ENCODE data around the gene MUC15. TPM values are rescaled to one million over a fixed set of nuclear protein-coding genes. Genes with fewer than 3 reads are reported as not detected.

The MUC15 gene
- total and polyA plus RNA-seq, 2 of the 4 experiments (the other 2 are of a cell fraction) = not detected

- no peak overlapping the region for H2BK120ac ChIP-seq (ENCODE audit: low read depth, low read length)
- no peak overlapping the region for H3K27ac ChIP-seq (ENCODE audit: insufficient read depth, low read length)
- no peak overlapping the region for H2AFZ ChIP-seq (replicated peaks; ENCODE audit: low read length, poor library complexity)
- no peak overlapping the region for H3K14ac ChIP-seq (replicated peaks; ENCODE audit: low read depth, low read length)
- H4K8ac ChIP-seq (ENCODE audit: low read depth in 2 of 2, low read length in 2 of 2) = no peak overlapping the region
- H3K4me2 ChIP-seq (ENCODE audit: low read depth, low read length) = no peak overlapping the region
- TF ChIP-seq POLR2A (IDR thresholded peaks at IDR 0.05; ENCODE audit: low read depth, low read length) (no peak), SMC3 (IDR thresholded peaks at IDR 0.05; ENCODE audit: low read depth, low read length) (no peak)
- no peak overlapping the region for H2BK5ac ChIP-seq (ENCODE audit: low read depth, low read length, poor library complexity, severe bottlenecking)
- in situ Hi-C loops (cut with MboI; ENCODE audit: low sequenced_read_pairs) (no loop called here), intact Hi-C loops (cut with micrococcal nuclease) (no loop called here), dilution Hi-C loops (cut with HindIII; ENCODE audit: low sequenced_read_pairs, unreplicated experiment) (no loop called here)
- H3K27me3 ChIP-seq (ENCODE audit: control insufficient read depth, insufficient read depth, low read length) = no peaks in the 10 kb centered on the region
- H3K9ac ChIP-seq (ENCODE audit: low read depth, low read length) = no peak overlapping the region
- no peaks in the 10 kb centered on the region for H3K9me1 ChIP-seq (ENCODE audit: insufficient read depth, low read length)
- no peak overlapping the region for H4K91ac ChIP-seq (ENCODE audit: insufficient read depth, low read depth, low read length)
- WGBS, 2 experiments (ENCODE audit: extremely low coverage in 2 of 2, insufficient read length in 1 of 2) = no CpG with 5 or more reads among the region's 2 CpGs
- ChIA-PET POLR2A (ENCODE audit: unreplicated experiment) (no interaction called here), CTCF (no interaction called here)
- H3K56ac ChIP-seq (ENCODE audit: extremely low read depth, insufficient read depth, low read length) = no peak overlapping the region
- no peak overlapping the region for H4K5ac ChIP-seq (ENCODE audit: low read depth, low read length)
- no peaks in the 10 kb centered on the region for H3K9me3 ChIP-seq (ENCODE audit: control insufficient read depth, insufficient read depth, low read length)
- BruUV-seq (replicated peaks) = no TSS peak
- no peak for DNase-seq
- H2AK5ac ChIP-seq (ENCODE audit: low read depth, low read length) = no peak overlapping the region
- ATAC-seq (ENCODE audit: low read depth) = no peak
- H3K4me3 ChIP-seq (ENCODE audit: insufficient read depth, low read depth, low read length) = no peak overlapping the region
- H3K4me1 ChIP-seq (ENCODE audit: control insufficient read depth, insufficient read depth, low read length) = no peaks in the 10 kb centered on the region
- H2AK9ac ChIP-seq (replicated peaks; ENCODE audit: low read depth, low read length, poor library complexity) = no peak overlapping the region
- H3K23ac ChIP-seq (ENCODE audit: low read depth, low read length) = no peak overlapping the region
- H2BK20ac ChIP-seq (ENCODE audit: low read depth, low read length) = no peak overlapping the region
- H3K4ac ChIP-seq (ENCODE audit: low read depth, low read length) = no peak overlapping the region
- H3K79me1 ChIP-seq (ENCODE audit: low read depth in 1 of 2, low read length in 2 of 2) = no peaks in the 10 kb centered on the region
- H3K18ac ChIP-seq (ENCODE audit: low read depth, low read length) = no peak overlapping the region
- H2BK15ac ChIP-seq (ENCODE audit: low read depth, low read length) = no peak overlapping the region
- no peaks in the 10 kb centered on the region for H4K20me1 ChIP-seq (ENCODE audit: insufficient read depth, low read length)
- H3K36me3 ChIP-seq (ENCODE audit: control insufficient read depth, insufficient read depth, low read length) = no peaks in the 10 kb centered on the region
Measured at GRCh38 chr11:26510164-26510563, 61.9 kb downstream of the MUC15 start.

Other genes with a start within 250 kb of the MUC15 start
- gene ANO3, start 240.1 kb downstream of the MUC15 start, total RNA-seq (2012; rRNA removed) = under 0.01 and 0.18 TPM in 2 replicates
- 0.01 and 0.02 TPM in 2 replicates for gene ANO3, start 240.1 kb downstream of the MUC15 start, polyA plus RNA-seq (2012; rRNA removed)
- gene SLC5A12, start 149.8 kb upstream of the MUC15 start, total RNA-seq (2012; rRNA removed) = not detected in 2 replicates
- gene SLC5A12, start 149.8 kb upstream of the MUC15 start, polyA plus RNA-seq (2012; rRNA removed) = not detected in 2 replicates

Data from IMR-90 (cell line).